Loucy (cell line): ENCODE results near the gene TBC1D1.
A peak's percentile ranks its signal among the peaks of the same experiment; 100 is the strongest.

Experiments
- H2AFZ ChIP-seq: fragments of 200-600 bp; sonication (generic); 2 replicates; pipeline ENCODE4 v1.6.0; 2016; ENCODE audit warnings: antibody characterized with exemption, mild to moderate bottlenecking, low read length, moderate library complexity
- H3F3A ChIP-seq: fragments of 200-600 bp; 2 replicates; pipeline ENCODE4 v1.6.0; 2016; ENCODE audit warnings: antibody characterized with exemption, low read depth, mild to moderate bottlenecking
- H3K27me3 ChIP-seq: fragments of 200-600 bp; sonication (generic); 2 replicates; pipeline ENCODE4 v1.6.1; 2014; ENCODE audit warnings: low read length, mild to moderate bottlenecking; ENCODE audit not compliant: insufficient read depth, poor library complexity, severe bottlenecking
- H3K36me3 ChIP-seq: fragments of 200-600 bp; sonication (generic); 2 replicates; pipeline ENCODE4 v1.6.1; 2016; ENCODE audit warnings: low read length; ENCODE audit not compliant: insufficient read depth
- H3K4me1 ChIP-seq: fragments of 200-600 bp; sonication (generic); 2 replicates; pipeline ENCODE4 v1.5.1; 2014; ENCODE audit warnings: low read length, mild to moderate bottlenecking; ENCODE audit not compliant: insufficient read depth, poor library complexity, severe bottlenecking
- H3K4me2 ChIP-seq: fragments of 200-600 bp; sonication (generic); 2 replicates; pipeline ENCODE4 v1.6.0; 2014; ENCODE audit warnings: antibody characterized with exemption, low read length, low read depth, mild to moderate bottlenecking; ENCODE audit not compliant: poor library complexity, severe bottlenecking
- H3K4me3 ChIP-seq: fragments of 200-600 bp; sonication (generic); 2 replicates; pipeline ENCODE4 v1.5.1; 2014; ENCODE audit warnings: low read length, mild to moderate bottlenecking, mixed read lengths; ENCODE audit not compliant: poor library complexity, severe bottlenecking
- H3K79me2 ChIP-seq: fragments of 200-600 bp; sonication (generic); 2 replicates; pipeline ENCODE4 v1.6.1; 2014; ENCODE audit warnings: low read length; ENCODE audit not compliant: insufficient read depth
- H3K9ac ChIP-seq: fragments of 200-600 bp; sonication (generic); 2 replicates; pipeline ENCODE4 v1.6.0; 2014; ENCODE audit warnings: mild to moderate bottlenecking, low read depth, low read length, moderate library complexity; ENCODE audit not compliant: poor library complexity, severe bottlenecking
- H3K9me2 ChIP-seq: fragments of 200-600 bp; sonication (generic); replicated peaks from 2 replicates; pipeline ENCODE4 v1.6.1; 2016; ENCODE audit warnings: low read depth, low read length, mixed read lengths
- H3K9me3 ChIP-seq: fragments of 200-600 bp; sonication (generic); 2 replicates; pipeline ENCODE4 v1.6.1; 2014; ENCODE audit warnings: mild to moderate bottlenecking, antibody characterized with exemption, low read length, low read depth; ENCODE audit not compliant: insufficient read depth
- H4K20me1 ChIP-seq: fragments of 200-600 bp; sonication (generic); 2 replicates; pipeline ENCODE4 v1.6.0; 2014; ENCODE audit warnings: antibody characterized with exemption, low read length, mild to moderate bottlenecking; ENCODE audit not compliant: insufficient read depth, poor library complexity, severe bottlenecking
- EZH2phosphoT487 ChIP-seq: fragments of 200-600 bp; IDR thresholded peaks from 2 replicates; pipeline ENCODE4 v1.6.1; 2018; ENCODE audit warnings: antibody characterized with exemption, mild to moderate bottlenecking, moderate library complexity, borderline replicate concordance
- TF ChIP-seq, protein P1 (sequence below): fragments of 200-600 bp; sonication (generic); conservative IDR thresholded peaks from 2 replicates; pipeline ENCODE4 v1.5.1; 2014; ENCODE audit warnings: mild to moderate bottlenecking, antibody characterized with exemption, low read length

Gene TBC1D1

DNA sequence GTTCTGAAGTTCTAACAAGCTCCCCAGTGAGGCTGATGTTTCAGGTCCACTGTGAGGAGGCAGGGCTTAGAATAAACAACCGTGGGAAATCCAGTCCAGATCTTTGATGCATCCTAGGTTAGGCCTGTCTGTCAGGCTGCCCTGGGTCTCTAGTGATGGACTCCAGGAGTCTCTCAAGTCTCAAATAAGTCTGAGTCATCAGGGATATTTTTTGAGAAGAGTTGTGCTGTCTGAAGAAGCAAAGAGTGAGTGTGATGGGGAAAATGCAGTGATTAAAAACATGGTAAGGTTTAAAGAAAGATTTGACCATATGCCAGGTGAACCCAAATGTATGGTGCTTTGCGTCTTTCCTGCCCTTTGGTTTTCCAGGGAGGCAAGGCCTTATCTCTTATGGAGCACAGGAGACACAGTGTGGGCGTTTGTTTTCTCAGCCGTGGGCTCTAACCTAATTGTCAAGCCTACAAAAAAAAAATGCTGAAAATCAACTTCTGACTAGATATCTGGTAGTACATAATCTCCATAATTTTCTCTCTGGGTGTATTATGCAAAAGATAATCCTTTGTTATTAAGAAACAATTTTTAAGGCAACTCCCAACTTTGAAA, 170.0 kb downstream of the TBC1D1 start:
- Histone ChIP-seq H3K36me3 (no peaks in the 10 kb centered on the region; the same call in 1 of the 2 replicates), H4K20me1 (no peaks in the 10 kb centered on the region), H3K4me3 (no peak overlapping the region), H2AFZ (no peak overlapping the region), H3K4me2 (no peak overlapping the region), H3K9me3 (no peaks in the 10 kb centered on the region), H3K9ac (no peak overlapping the region), H3K9me2 (no peaks in the 10 kb centered on the region), H3K27me3 (no peaks in the 10 kb centered on the region), H3K4me1 (no peaks in the 10 kb centered on the region), H3K79me2 (no peaks in the 10 kb centered on the region), H3F3A (no peaks in the 10 kb centered on the region)
- TF ChIP-seq, protein P1, sequence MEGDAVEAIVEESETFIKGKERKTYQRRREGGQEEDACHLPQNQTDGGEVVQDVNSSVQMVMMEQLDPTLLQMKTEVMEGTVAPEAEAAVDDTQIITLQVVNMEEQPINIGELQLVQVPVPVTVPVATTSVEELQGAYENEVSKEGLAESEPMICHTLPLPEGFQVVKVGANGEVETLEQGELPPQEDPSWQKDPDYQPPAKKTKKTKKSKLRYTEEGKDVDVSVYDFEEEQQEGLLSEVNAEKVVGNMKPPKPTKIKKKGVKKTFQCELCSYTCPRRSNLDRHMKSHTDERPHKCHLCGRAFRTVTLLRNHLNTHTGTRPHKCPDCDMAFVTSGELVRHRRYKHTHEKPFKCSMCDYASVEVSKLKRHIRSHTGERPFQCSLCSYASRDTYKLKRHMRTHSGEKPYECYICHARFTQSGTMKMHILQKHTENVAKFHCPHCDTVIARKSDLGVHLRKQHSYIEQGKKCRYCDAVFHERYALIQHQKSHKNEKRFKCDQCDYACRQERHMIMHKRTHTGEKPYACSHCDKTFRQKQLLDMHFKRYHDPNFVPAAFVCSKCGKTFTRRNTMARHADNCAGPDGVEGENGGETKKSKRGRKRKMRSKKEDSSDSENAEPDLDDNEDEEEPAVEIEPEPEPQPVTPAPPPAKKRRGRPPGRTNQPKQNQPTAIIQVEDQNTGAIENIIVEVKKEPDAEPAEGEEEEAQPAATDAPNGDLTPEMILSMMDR = no peak
- no peak for TF ChIP-seq EZH2phosphoT487

DNA sequence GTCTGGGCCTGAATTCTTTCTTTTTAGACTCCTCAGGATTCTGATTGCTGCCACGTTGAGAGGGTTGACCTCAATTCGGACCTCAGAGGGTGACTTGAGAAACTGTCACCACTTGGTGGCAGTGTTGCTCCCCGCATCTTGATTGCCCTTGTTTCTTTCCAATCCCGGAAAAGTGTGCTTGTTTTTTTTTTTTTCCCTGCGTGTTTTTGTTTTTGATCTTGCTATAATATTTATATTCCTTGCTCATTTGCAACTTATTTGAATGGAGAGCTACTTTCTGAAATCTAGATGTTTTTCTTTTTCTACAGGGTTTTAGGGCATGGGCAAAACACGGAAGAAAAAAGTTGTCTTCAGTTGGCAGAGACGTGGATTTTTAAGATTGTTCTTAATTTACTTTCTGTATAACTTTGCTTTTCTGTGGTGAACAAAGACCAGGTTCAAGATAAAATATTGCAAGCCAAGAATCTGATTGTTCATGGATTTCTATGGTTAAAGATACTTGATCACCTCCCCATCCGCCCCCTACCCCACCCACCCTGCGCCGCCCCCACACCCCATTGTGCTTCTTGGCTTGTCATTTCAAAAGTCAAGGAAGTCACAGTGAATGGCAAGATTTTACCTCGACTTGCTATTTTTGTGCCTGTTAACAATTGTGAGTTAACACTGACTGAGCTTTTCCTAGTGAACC, 171.3 kb downstream of the TBC1D1 start:
- Histone ChIP-seq H3K36me3 (peaks cover 2% of the 10 kb centered on the region; the same call in 1 of the 2 replicates), H3K9me3 (no peaks in the 10 kb centered on the region), H2AFZ (no peak overlapping the region), H4K20me1 (no peaks in the 10 kb centered on the region), H3K9ac (no peak overlapping the region), H3F3A (no peaks in the 10 kb centered on the region), H3K9me2 (no peaks in the 10 kb centered on the region), H3K27me3 (no peaks in the 10 kb centered on the region), H3K4me3 (no peak overlapping the region), H3K4me2 (no peak overlapping the region), H3K4me1 (no peaks in the 10 kb centered on the region), H3K79me2 (no peaks in the 10 kb centered on the region)
- TF ChIP-seq EZH2phosphoT487 = no peak
- TF ChIP-seq, protein P1 = peak; percentile 92

- H3K9ac ChIP-seq = no peak overlapping the region
- no peaks in the 10 kb centered on the region for H3K27me3 ChIP-seq
- no peaks in the 10 kb centered on the region for H3K4me1 ChIP-seq
- no peak overlapping the region for H2AFZ ChIP-seq
- TF ChIP-seq EZH2phosphoT487 = no peak
- TF ChIP-seq, protein P1 = no peak
- H3K9me2 ChIP-seq = no peaks in the 10 kb centered on the region
- no peaks in the 10 kb centered on the region for H3F3A ChIP-seq
- no peaks in the 10 kb centered on the region for H3K9me3 ChIP-seq
- H4K20me1 ChIP-seq = no peaks in the 10 kb centered on the region
- H3K4me2 ChIP-seq = no peak overlapping the region
- H3K36me3 ChIP-seq = peaks cover 4% of the 10 kb centered on the region; the same call in 1 of the 2 replicates
- no peaks in the 10 kb centered on the region for H3K79me2 ChIP-seq
- no peak overlapping the region for H3K4me3 ChIP-seq
These were observed 171.9 kb downstream of the TBC1D1 start for GRCh38 chr4:38062776-38063097.
